GM21529 (cell line): Measurements from ENCODE around the gene NEK10.
"Not testable (repeated sequence)": the region's sequence is repeated elsewhere in the genome, so short reads cannot be mapped to it uniquely, and the experiment has no call there.

Source experiments
- ATAC-seq: cut with Tn5 transposase; IDR thresholded peaks from one replicate; pipeline ENCODE4 v1.9.1; 2021; ENCODE audit not compliant: unreplicated experiment

Gene NEK10

DNA sequence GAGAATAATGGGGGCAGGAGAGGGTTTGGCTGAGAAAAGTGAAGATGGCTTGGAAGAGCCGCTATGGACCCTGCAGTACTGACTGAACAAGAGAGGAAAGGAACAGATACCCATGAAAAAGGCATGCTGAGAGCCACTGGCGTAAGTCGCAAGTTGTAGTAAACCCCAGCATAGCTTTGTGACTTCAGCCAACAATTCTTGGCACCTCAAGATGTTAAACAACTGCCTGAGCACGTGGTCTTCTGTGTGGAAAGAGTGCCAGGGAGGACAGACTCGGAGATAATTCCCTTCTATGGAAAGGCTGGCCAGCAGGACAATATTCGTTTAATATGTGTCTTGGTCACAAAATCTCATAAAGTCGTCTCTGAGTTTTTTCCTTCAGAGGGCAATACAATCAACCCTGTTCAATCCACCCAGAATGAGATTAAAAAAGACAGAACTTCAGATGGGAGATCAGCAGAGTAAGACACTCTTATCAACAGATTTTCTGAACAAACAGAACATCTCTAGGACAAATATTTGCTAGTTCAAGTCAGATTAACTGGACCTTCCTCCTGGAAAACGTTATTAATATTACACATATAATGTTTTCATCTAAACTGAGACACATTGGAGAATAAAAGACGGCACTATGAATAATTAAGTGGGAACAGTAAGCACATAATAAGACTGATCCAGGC, 49.2 kb downstream of the NEK10 start:
- no peak for ATAC-seq

- ATAC-seq, result no peak
These were observed 49.9 kb downstream of the NEK10 start for GRCh38 chr3:27319304-27319703.

DNA sequence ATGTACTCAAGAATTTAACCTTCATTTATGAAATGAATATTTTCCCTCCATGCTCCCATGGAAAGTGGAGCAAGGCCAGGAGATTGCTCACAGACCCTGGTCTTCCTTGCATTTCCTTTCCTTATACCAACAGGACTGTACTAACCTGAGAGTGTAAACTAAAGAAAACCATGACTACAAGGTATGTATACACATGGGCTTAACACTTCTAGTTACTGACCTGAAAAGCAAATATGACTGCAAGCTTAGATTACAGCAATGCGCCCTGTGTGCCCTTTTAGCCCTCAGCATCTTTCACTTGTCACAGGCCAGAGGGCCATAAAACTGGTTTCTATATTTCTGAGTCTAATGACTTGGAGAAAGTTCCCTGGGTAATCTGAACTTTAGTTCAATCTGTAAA, 52.1 kb downstream of the NEK10 start:
- no peak for ATAC-seq

DNA sequence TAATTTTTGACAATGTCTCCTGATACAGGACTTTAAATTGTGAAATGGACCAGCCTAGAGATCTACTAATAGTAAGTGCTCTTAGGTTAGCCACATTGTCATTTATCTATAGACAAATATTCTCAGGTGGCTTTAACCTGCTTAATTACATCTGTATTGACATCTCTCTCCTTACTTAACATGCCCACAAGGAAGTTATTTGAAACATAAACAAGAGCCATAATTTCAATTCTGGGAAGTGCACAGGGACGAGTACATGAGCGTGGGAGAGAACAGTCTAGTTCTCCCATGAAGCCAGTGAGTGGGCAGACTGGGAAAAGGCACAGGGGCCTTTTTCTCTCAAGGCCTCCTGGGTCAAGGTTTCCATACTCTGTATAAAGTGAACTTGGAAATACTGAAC, 54.2 kb downstream of the NEK10 start:
- no peak for ATAC-seq

DNA sequence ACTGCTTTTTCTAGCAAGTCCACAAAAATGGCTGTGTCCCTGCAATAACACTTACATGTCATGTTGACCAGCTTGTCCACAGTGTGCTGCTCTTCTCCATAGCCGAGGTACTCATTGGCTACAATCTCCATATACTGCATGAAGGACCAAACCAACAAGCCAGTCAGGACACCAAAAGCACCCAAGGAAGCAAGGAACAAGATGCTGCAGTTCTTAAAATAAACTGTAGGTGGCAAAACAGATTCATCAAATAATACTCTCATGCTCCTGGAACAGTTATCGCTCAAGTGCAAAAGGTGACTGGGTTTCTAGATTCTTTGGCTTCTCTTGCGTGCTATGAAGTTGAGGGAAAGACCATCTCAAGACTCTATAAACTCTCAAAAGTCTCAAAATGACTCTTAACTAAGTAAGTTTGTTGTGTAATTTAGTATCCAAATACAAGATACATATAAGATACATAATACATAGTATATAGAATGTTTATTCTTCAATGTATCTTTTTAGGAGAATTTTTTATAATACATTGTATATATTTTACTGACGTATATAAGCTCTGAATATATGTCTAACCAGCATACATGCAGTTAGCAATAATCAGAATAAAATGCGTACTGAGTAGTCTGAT, 57.0 kb downstream of the NEK10 start:
- ATAC-seq, result peak; percentile 96

DNA sequence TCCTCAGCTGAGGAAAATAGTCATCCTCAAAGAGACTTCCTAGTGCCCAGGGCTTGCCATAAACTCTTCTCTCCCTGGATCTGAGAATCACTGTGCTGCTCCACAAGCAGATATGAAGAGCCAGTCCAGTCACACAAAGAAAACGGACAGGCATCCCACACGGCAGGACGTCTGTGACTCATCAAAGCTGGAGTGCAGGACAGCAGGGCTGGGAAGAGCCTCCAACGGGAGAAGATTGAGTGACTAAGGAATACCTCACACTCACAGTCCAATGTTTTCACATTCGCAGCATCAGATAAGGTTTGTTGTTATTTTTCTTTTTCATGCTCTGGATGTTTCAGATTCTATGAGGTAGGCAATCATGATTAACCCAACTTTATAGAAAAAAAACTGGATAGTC, 57.8 kb downstream of the NEK10 start:
- ATAC-seq, result no peak

DNA sequence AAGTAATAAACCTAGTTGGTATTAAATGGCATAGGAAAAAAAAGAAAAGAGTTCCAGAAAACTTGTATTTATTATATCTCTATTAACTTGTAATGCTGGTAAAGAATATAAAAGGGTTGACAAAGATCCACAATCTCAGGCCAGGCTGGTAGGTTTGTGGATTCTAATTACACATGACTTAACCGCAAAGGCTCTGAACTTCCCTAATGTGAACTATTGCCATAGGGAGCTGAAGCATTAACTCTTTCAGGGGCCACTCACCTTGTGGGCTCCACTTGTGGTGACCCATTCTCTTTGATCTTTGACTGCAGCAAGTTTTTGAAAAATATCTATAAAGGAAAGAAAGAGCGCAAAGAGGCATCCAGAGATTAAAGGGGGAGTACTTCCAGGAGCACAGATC, 58.5 kb downstream of the NEK10 start:
- ATAC-seq, result no peak

- no peak for ATAC-seq
These were observed 61.6 kb downstream of the NEK10 start for GRCh38 chr3:27307566-27307965.

- no peak for ATAC-seq
These were observed 66.3 kb downstream of the NEK10 start for GRCh38 chr3:27302891-27303290.

- ATAC-seq, result not testable (repeated sequence)
These were observed 70.2 kb downstream of the NEK10 start for GRCh38 chr3:27298981-27299380.

DNA sequence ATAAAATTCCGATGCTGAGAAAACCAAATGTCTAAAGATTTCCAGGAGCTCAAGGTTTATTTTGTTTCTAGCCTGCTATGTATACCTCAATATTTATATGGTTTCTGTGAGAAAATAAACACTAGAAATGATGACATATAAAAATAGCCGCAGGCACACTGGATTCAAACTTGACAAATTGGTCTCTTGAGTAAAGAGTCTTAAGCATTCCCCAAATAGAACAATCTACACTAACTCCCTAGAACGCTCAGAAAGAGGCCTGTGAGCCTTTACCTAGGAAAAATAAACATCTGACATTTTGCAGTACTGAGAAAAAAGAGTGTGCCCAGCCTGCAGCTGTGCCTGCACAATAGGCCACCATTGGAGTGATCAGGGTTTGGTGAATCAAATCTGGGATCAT, 75.2 kb downstream of the NEK10 start:
- no peak for ATAC-seq

DNA sequence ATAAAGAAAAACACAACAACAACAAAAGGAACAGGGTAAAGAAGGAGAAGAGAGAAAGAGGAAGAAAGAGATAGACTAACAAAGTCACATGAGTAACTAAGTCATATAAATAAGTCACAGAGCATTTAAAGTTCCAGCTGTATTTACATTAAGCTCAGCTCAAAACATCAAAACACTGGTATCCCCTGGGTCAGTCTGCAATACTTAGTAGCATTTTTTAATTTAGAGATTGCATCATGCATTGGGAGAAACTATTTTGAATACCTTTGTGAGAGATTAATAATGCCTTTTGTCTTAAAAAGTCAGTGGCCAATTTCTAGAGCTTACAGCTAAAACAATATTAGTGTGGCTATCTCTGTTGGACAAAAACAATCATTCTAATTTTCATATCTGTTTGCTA, 78.4 kb downstream of the NEK10 start:
- no peak for ATAC-seq

GRCh38 chr3:27289769-27290413, 79.3 kb downstream of the NEK10 start:
- no peak for ATAC-seq

- ATAC-seq, result no peak
These were observed 82.1 kb downstream of the NEK10 start for GRCh38 chr3:27287052-27287451.

- ATAC-seq, result not testable (repeated sequence)
These were observed 82.7 kb downstream of the NEK10 start for GRCh38 chr3:27286467-27286866.

GRCh38 chr3:27285668-27286067, 83.5 kb downstream of the NEK10 start:
- no peak for ATAC-seq

DNA sequence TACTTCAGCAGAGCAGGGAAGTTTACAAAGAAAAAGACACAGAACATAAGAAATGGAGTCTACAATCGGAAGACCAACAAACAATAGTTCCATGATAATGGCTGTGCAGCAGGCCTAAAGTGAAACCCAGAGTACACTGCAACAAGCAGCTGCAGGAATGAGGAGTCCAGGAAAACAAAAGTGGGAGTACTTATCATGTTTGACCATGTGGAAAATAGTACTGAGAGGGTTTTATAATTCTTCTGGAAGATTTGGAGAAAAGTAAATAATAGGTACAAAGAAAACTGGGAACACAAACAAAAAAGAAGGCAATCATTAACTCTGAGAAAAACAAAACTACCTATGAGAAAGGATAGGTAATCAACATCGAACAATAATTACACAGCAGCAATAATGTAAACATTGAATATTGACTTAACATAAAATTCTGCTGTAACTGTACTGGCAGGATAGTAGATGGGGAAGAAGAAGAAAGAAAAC, 87.5 kb downstream of the NEK10 start:
- no peak for ATAC-seq

GRCh38 chr3:27279123-27279522, 90.1 kb downstream of the NEK10 start:
- no peak for ATAC-seq

- no peak for ATAC-seq
These were observed 90.7 kb downstream of the NEK10 start for GRCh38 chr3:27278383-27279055.

GRCh38 chr3:27275441-27275990, 93.7 kb downstream of the NEK10 start:
- ATAC-seq, result no peak

DNA sequence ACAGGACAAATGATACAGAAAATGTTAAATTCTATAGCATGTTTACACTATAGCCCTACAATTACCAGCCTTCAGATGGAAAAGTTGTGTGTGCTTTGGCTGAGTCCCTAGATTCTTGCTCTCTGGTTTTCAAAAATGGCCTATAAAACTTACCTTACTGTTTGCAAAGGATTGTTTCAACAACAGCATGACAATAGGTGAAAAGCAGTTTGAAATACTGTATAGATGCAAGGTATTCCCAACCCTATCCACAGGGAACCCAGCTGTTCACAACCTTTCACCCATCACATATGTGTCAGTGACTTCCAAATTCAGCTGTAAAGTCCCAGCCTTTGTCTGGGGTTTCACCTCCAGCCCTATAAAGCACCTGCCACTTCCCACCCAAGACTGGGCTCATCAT, 97.3 kb downstream of the NEK10 start:
- ATAC-seq, result no peak
